Measurements from ENCODE around the gene KL. TPM values are rescaled to one million over a fixed set of nuclear protein-coding genes. Genes with fewer than 3 reads are reported as not detected.

The KL gene
- total and polyA plus RNA-seq, 2 donors, result 0.80 to 1.6 TPM

- DNase-seq (ENCODE audit: low read depth in 6 of 9, low spot score in 9 of 9), result no peak
- no peaks in the 10 kb centered on the region for H3K4me1 ChIP-seq (ENCODE audit: control insufficient read depth in 2 of 2, insufficient read depth in 2 of 2, low read length in 2 of 2)
- WGBS, result 91% methylated on average over 3 of the region's 3 CpGs
- H3K4me3 ChIP-seq (ENCODE audit: low read length in 2 of 2), result no peak overlapping the region
- no peaks in the 10 kb centered on the region for H3K36me3 ChIP-seq (ENCODE audit: control insufficient read depth in 2 of 2, insufficient read depth in 2 of 2, low read length in 1 of 2)
- no peaks in the 10 kb centered on the region for H3K27me3 ChIP-seq (ENCODE audit: control insufficient read depth in 2 of 2, insufficient read depth in 1 of 2, low read length in 1 of 2)
- peaks cover 0 to 8% of the 10 kb centered on the region in 2 donors for H3K9me3 ChIP-seq (ENCODE audit: control insufficient read depth in 2 of 2, insufficient read depth in 1 of 2, low read length in 1 of 2)
- no peak overlapping the region for H3K27ac ChIP-seq (ENCODE audit: low read depth in 1 of 2, low read length in 1 of 2)
These were observed 42.6 kb downstream of the KL start for GRCh38 chr13:33058776-33059327.

- Histone ChIP-seq H3K36me3 (ENCODE audit: control insufficient read depth in 2 of 2, insufficient read depth in 2 of 2, low read length in 1 of 2) (no peaks in the 10 kb centered on the region), H3K9me3 (ENCODE audit: control insufficient read depth in 2 of 2, insufficient read depth in 1 of 2, low read length in 1 of 2) (peaks cover 0 to 8% of the 10 kb centered on the region in 2 donors), H3K27ac (ENCODE audit: low read depth in 1 of 2, low read length in 1 of 2) (no peak overlapping the region), H3K4me1 (ENCODE audit: control insufficient read depth in 2 of 2, insufficient read depth in 2 of 2, low read length in 2 of 2) (no peaks in the 10 kb centered on the region), H3K27me3 (ENCODE audit: control insufficient read depth in 2 of 2, insufficient read depth in 1 of 2, low read length in 1 of 2) (no peaks in the 10 kb centered on the region), H3K4me3 (ENCODE audit: low read length in 2 of 2) (no peak overlapping the region)
- no peak for DNase-seq (ENCODE audit: low read depth in 6 of 9, low spot score in 9 of 9)
- WGBS, result 95% methylated on average over 15 of the region's 15 CpGs
These were observed 44.6 kb downstream of the KL start for GRCh38 chr13:33060815-33061214.

GRCh38 chr13:33066329-33066728 is 50.1 kb downstream of the KL start:
- H3K27me3 ChIP-seq (ENCODE audit: control insufficient read depth in 2 of 2, insufficient read depth in 1 of 2, low read length in 1 of 2), result no peaks in the 10 kb centered on the region
- DNase-seq (ENCODE audit: low read depth in 6 of 9, low spot score in 9 of 9), result no peak
- H3K4me1 ChIP-seq (ENCODE audit: control insufficient read depth in 2 of 2, insufficient read depth in 2 of 2, low read length in 2 of 2), result no peaks in the 10 kb centered on the region
- H3K36me3 ChIP-seq (ENCODE audit: control insufficient read depth in 2 of 2, insufficient read depth in 2 of 2, low read length in 1 of 2), result no peaks in the 10 kb centered on the region
- peaks cover 0 to 4% of the 10 kb centered on the region in 2 donors for H3K9me3 ChIP-seq (ENCODE audit: control insufficient read depth in 2 of 2, insufficient read depth in 1 of 2, low read length in 1 of 2)
- WGBS, result 97% methylated on average over 18 of the region's 18 CpGs
- no peak overlapping the region for H3K4me3 ChIP-seq (ENCODE audit: low read length in 2 of 2)
- H3K27ac ChIP-seq (ENCODE audit: low read depth in 1 of 2, low read length in 1 of 2), result no peak overlapping the region

GRCh38 chr13:33069365-33069764 is 53.1 kb downstream of the KL start:
- WGBS, result 97% methylated on average over 2 of the region's 2 CpGs
- H3K9me3 ChIP-seq (ENCODE audit: control insufficient read depth in 2 of 2, insufficient read depth in 1 of 2, low read length in 1 of 2), result peaks cover 0 to 4% of the 10 kb centered on the region in 2 donors
- H3K4me1 ChIP-seq (ENCODE audit: control insufficient read depth in 2 of 2, insufficient read depth in 2 of 2, low read length in 2 of 2), result no peaks in the 10 kb centered on the region
- no peaks in the 10 kb centered on the region for H3K36me3 ChIP-seq (ENCODE audit: control insufficient read depth in 2 of 2, insufficient read depth in 2 of 2, low read length in 1 of 2)
- no peak for DNase-seq (ENCODE audit: low read depth in 6 of 9, low spot score in 9 of 9)
- no peaks in the 10 kb centered on the region for H3K27me3 ChIP-seq (ENCODE audit: control insufficient read depth in 2 of 2, insufficient read depth in 1 of 2, low read length in 1 of 2)
- no peak overlapping the region for H3K27ac ChIP-seq (ENCODE audit: low read depth in 1 of 2, low read length in 1 of 2)
- H3K4me3 ChIP-seq (ENCODE audit: low read length in 2 of 2), result no peak overlapping the region

GRCh38 chr13:33070713-33071112 is 54.5 kb downstream of the KL start:
- no peak for DNase-seq (ENCODE audit: low read depth in 6 of 9, low spot score in 9 of 9)
- H3K27me3 ChIP-seq (ENCODE audit: control insufficient read depth in 2 of 2, insufficient read depth in 1 of 2, low read length in 1 of 2), result no peaks in the 10 kb centered on the region
- H3K4me1 ChIP-seq (ENCODE audit: control insufficient read depth in 2 of 2, insufficient read depth in 2 of 2, low read length in 2 of 2), result no peaks in the 10 kb centered on the region
- H3K4me3 ChIP-seq (ENCODE audit: low read length in 2 of 2), result no peak overlapping the region
- no peak overlapping the region for H3K27ac ChIP-seq (ENCODE audit: low read depth in 1 of 2, low read length in 1 of 2)
- 95% methylated on average over 2 of the region's 2 CpGs for WGBS
- H3K9me3 ChIP-seq (ENCODE audit: control insufficient read depth in 2 of 2, insufficient read depth in 1 of 2, low read length in 1 of 2), result peaks cover 0 to 4% of the 10 kb centered on the region in 2 donors
- H3K36me3 ChIP-seq (ENCODE audit: control insufficient read depth in 2 of 2, insufficient read depth in 2 of 2, low read length in 1 of 2), result no peaks in the 10 kb centered on the region

GRCh38 chr13:33072282-33072681 is 56.1 kb downstream of the KL start:
- H3K27me3 ChIP-seq (ENCODE audit: control insufficient read depth in 2 of 2, insufficient read depth in 1 of 2, low read length in 1 of 2), result no peaks in the 10 kb centered on the region
- no peaks in the 10 kb centered on the region for H3K9me3 ChIP-seq (ENCODE audit: control insufficient read depth in 2 of 2, insufficient read depth in 1 of 2, low read length in 1 of 2)
- H3K36me3 ChIP-seq (ENCODE audit: control insufficient read depth in 2 of 2, insufficient read depth in 2 of 2, low read length in 1 of 2), result no peaks in the 10 kb centered on the region
- no peaks in the 10 kb centered on the region for H3K4me1 ChIP-seq (ENCODE audit: control insufficient read depth in 2 of 2, insufficient read depth in 2 of 2, low read length in 2 of 2)
- no peak overlapping the region for H3K27ac ChIP-seq (ENCODE audit: low read depth in 1 of 2, low read length in 1 of 2)
- 98% methylated on average over 2 of the region's 2 CpGs for WGBS
- no peak for DNase-seq (ENCODE audit: low read depth in 6 of 9, low spot score in 9 of 9)
- H3K4me3 ChIP-seq (ENCODE audit: low read length in 2 of 2), result no peak overlapping the region

- no peaks in the 10 kb centered on the region for H3K4me1 ChIP-seq (ENCODE audit: control insufficient read depth in 2 of 2, insufficient read depth in 2 of 2, low read length in 2 of 2)
These were observed 56.5 kb downstream of the KL start for GRCh38 chr13:33072759-33073158.

GRCh38 chr13:33073338-33073737 is 57.1 kb downstream of the KL start:
- H3K4me1 ChIP-seq (ENCODE audit: control insufficient read depth in 2 of 2, insufficient read depth in 2 of 2, low read length in 2 of 2), result no peaks in the 10 kb centered on the region
- H3K9me3 ChIP-seq (ENCODE audit: control insufficient read depth in 2 of 2, insufficient read depth in 1 of 2, low read length in 1 of 2), result no peaks in the 10 kb centered on the region
- H3K27ac ChIP-seq (ENCODE audit: low read depth in 1 of 2, low read length in 1 of 2), result no peak overlapping the region
- DNase-seq (ENCODE audit: low read depth in 6 of 9, low spot score in 9 of 9), result no peak
- no peaks in the 10 kb centered on the region for H3K27me3 ChIP-seq (ENCODE audit: control insufficient read depth in 2 of 2, insufficient read depth in 1 of 2, low read length in 1 of 2)
- H3K4me3 ChIP-seq (ENCODE audit: low read length in 2 of 2), result no peak overlapping the region
- no peaks in the 10 kb centered on the region for H3K36me3 ChIP-seq (ENCODE audit: control insufficient read depth in 2 of 2, insufficient read depth in 2 of 2, low read length in 1 of 2)
- 96% methylated on average over 3 of the region's 3 CpGs for WGBS

More at GRCh38 chr13:33072759-33073158, 56.5 kb downstream of the KL start:
- no peaks in the 10 kb centered on the region for H3K36me3 ChIP-seq (ENCODE audit: control insufficient read depth in 2 of 2, insufficient read depth in 2 of 2, low read length in 1 of 2)
- H3K9me3 ChIP-seq (ENCODE audit: control insufficient read depth in 2 of 2, insufficient read depth in 1 of 2, low read length in 1 of 2), result no peaks in the 10 kb centered on the region
- no peaks in the 10 kb centered on the region for H3K27me3 ChIP-seq (ENCODE audit: control insufficient read depth in 2 of 2, insufficient read depth in 1 of 2, low read length in 1 of 2)
- WGBS, result 98% methylated on average over 1 of the region's 1 CpG
- no peak for DNase-seq (ENCODE audit: low read depth in 6 of 9, low spot score in 9 of 9)
- no peak overlapping the region for H3K27ac ChIP-seq (ENCODE audit: low read depth in 1 of 2, low read length in 1 of 2)
- H3K4me3 ChIP-seq (ENCODE audit: low read length in 2 of 2), result no peak overlapping the region

GRCh38 chr13:33076001-33076992 is 60.1 kb downstream of the KL start:
- H3K27ac ChIP-seq (ENCODE audit: low read depth in 1 of 2, low read length in 1 of 2), result no peak overlapping the region
- H3K9me3 ChIP-seq (ENCODE audit: control insufficient read depth in 2 of 2, insufficient read depth in 1 of 2, low read length in 1 of 2), result no peaks in the 10 kb centered on the region
- H3K27me3 ChIP-seq (ENCODE audit: control insufficient read depth in 2 of 2, insufficient read depth in 1 of 2, low read length in 1 of 2), result no peaks in the 10 kb centered on the region
- no peak for DNase-seq (ENCODE audit: low read depth in 6 of 9, low spot score in 9 of 9)
- WGBS, result 96% methylated on average over 10 of the region's 10 CpGs
- no peak overlapping the region for H3K4me3 ChIP-seq (ENCODE audit: low read length in 2 of 2)
- no peaks in the 10 kb centered on the region for H3K36me3 ChIP-seq (ENCODE audit: control insufficient read depth in 2 of 2, insufficient read depth in 2 of 2, low read length in 1 of 2)
- no peaks in the 10 kb centered on the region for H3K4me1 ChIP-seq (ENCODE audit: control insufficient read depth in 2 of 2, insufficient read depth in 2 of 2, low read length in 2 of 2)
